NB4 (cell line): ENCODE measurements around the gene ATG12.
"Not testable (repeated sequence)": the region's sequence is repeated elsewhere in the genome, so short reads cannot be mapped to it uniquely, and the experiment has no call there.

ENCODE experiments used
- DNase-seq: peaks from one replicate; pipeline ENCODE4 v3.0.0; 2010; ENCODE audit warnings: low read depth
- H3K4me3 ChIP-seq: one replicate; pipeline ENCODE4 v1.5.1; 2011; ENCODE audit warnings: mild to moderate bottlenecking, low read depth, low read length, moderate library complexity
- MYC ChIP-seq: IDR thresholded peaks from 2 replicates; pipeline ENCODE4 v1.6.1; 2011; ENCODE audit warnings: low read depth, low read length
- POLR2A ChIP-seq: IDR thresholded peaks from 2 replicates; pipeline ENCODE4 v1.6.1; 2011; ENCODE audit warnings: mild to moderate bottlenecking; ENCODE audit not compliant: insufficient read length; ENCODE audit errors: extremely low read depth
- TF ChIP-seq, protein P1 (sequence below): IDR thresholded peaks from 2 replicates; pipeline ENCODE4 v1.6.1; 2011; ENCODE audit warnings: low read depth, low read length
- TF ChIP-seq, protein P2 (sequence below): IDR thresholded peaks from one replicate; pipeline ENCODE4 v1.5.1; 2012; ENCODE audit warnings: low read depth, low read length

ATG12 gene

DNA sequence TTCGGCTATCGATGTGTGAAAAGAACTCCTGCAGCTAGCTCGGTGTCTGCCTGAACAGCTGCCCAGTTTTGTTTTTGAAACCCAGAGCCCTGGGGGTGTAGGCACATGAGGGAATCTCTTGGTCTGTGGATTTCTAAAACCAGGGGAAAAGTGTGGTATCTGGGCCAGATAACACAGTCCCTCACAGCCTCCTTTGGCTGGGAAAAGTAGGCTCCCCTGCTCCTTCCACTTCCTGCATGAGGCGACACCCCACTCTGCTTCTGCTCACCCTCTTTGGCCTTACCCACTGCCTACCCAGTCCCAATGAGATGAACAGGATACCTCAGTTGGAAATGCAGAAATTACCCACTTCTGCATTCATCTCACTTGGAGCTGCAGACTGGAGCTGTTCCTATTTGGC lies 15.4 kb downstream of the ATG12 start:
- no peak for TF ChIP-seq POLR2A
- TF ChIP-seq, protein P1, sequence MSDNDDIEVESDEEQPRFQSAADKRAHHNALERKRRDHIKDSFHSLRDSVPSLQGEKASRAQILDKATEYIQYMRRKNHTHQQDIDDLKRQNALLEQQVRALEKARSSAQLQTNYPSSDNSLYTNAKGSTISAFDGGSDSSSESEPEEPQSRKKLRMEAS = no peak
- no peak for DNase-seq
- H3K4me3 ChIP-seq = no peak overlapping the region

DNA sequence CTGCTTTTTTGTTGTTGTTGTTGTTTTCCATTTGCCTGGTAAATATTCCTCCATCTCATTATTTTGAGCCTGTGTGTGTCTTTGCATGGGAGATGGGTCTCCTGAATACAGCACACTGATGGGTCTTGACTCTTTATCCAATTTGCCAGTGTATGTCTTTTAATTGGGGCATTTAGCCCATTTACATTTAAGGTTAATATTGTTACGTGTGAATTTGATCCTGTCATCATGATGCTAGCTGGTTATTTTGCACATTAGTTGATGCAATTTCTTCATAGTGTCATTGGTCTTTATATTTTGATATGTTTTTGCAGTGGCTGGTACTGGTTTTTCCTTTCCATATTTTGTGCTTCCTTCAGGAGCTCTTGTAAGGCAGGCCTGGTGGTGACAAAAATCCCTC lies 16.4 kb downstream of the ATG12 start:
- DNase-seq, H3K4me3 ChIP-seq: not testable (repeated sequence)

DNA sequence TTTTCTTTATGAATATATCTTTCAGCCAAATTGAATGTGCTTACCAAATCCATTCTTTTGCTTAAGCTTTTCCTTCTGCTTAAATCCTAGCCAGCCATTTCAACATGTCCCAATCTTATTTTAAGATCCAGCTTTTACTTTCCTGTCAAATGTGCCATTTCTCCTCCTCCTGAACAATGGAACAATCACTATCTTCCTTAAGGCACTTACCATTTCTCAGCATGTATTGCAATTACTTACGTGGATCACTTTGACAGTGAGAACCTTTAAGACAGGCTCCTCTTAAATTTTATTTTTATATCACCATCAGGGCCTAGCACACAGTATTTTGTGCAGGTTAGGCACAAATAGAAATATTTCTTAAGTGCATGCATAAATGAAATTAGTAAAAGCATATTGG lies 20.5 kb downstream of the ATG12 start:
- H3K4me3 ChIP-seq = no peak overlapping the region
- DNase-seq = no peak
- TF ChIP-seq POLR2A (no peak), MYC (no peak)
- TF ChIP-seq, protein P1 = no peak
- TF ChIP-seq, protein P2, sequence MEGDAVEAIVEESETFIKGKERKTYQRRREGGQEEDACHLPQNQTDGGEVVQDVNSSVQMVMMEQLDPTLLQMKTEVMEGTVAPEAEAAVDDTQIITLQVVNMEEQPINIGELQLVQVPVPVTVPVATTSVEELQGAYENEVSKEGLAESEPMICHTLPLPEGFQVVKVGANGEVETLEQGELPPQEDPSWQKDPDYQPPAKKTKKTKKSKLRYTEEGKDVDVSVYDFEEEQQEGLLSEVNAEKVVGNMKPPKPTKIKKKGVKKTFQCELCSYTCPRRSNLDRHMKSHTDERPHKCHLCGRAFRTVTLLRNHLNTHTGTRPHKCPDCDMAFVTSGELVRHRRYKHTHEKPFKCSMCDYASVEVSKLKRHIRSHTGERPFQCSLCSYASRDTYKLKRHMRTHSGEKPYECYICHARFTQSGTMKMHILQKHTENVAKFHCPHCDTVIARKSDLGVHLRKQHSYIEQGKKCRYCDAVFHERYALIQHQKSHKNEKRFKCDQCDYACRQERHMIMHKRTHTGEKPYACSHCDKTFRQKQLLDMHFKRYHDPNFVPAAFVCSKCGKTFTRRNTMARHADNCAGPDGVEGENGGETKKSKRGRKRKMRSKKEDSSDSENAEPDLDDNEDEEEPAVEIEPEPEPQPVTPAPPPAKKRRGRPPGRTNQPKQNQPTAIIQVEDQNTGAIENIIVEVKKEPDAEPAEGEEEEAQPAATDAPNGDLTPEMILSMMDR = no peak

DNA sequence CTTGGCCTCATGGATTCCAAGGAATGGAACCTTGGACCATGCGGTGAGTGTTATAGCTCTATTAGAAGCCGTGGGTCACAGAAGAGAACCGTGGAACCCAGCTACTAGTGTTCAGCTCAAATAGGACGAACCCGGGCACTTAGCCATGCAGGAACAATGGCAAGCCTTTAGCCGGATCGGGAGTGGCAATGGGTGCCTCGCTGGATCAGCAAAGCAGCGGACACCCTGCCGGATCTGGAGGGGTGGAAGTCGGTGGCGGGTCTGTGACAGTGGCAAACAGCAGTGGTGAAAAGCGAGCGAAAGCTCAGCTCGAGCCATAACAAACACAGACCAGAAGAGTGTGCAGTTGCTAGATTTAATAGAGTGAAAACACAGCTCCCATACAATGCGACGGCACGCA lies 22.5 kb downstream of the ATG12 start:
- no peak overlapping the region for H3K4me3 ChIP-seq
- TF ChIP-seq POLR2A (no peak), MYC (no peak)
- TF ChIP-seq, protein P1 = no peak
- TF ChIP-seq, protein P2 = no peak
- no peak for DNase-seq

DNA sequence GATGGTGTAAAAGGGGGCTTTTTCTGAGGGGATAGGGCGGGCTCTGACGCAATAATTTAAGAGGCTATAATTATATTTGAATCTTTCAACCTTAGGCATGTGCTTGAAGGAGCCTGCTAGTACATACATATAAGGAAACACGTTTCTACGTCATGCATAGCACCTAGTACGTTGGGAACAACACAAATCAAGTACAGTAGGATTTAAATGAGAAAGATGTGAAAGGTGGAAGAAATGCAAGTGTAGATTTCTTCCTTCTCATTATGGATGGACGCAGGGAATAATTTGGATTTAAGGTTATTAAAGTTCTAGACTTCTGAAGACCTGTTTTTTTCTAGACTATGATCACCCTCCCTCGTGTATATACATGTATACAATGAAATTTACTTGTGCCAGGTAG lies 24.0 kb downstream of the ATG12 start:
- DNase-seq = no peak
- TF ChIP-seq, protein P1 = no peak
- TF ChIP-seq, protein P2 = no peak
- no peak for TF ChIP-seq POLR2A
- TF ChIP-seq MYC = no peak
- H3K4me3 ChIP-seq = no peak overlapping the region

DNA sequence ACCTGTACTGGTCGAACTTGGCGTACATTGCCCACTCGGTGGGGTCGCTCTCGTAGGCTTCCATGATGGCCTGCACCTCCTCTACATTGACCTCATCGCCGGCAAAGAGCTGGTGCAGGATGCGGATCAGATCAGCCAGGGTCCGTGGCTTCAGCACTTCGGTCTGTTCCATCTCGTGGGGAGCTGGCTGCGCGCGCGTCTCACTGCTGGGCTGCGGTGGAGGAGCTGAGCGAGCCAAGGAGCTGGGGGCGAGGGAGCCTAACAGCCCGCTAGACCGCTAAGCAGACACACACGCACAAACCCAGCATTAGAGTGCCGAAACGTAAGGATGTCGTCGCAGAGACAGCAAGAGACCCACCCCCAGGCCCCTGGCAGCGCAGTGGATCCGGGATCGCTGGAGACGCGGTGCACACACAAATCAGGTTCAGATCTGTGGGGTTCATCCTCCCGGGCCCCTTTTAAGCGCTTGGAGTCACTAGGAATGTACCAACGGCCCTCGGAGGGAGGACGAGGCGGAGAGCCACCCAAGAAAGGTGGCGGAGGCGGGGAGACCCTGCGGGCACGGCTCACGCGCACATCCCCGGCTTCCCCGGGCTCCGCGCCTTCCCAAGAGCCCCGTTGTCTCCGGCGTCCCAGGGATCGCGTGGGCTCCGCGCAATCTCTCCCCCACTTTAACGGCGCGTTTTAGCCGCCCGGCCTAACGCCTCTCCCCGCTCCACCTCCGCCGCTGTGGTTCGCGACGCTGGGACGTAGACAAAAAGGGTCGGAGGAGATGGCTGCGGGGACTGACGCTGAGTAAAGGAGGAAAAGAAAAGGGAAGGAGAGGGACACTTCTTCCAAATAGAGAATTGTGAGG lies 24.9 kb downstream of the ATG12 start, which contains the start of gene CDO1:
Gene CDO1, minus strand, starts transcription at position 434 of the 856 bp plus-strand sequence. Its CDS starts 262 bp downstream, at position 172.
- no peak within 1 kb of the TSS for H3K4me3 ChIP-seq
- TF ChIP-seq POLR2A (no peak), MYC (no peak)
- TF ChIP-seq, protein P1 = no peak
- TF ChIP-seq, protein P2 = no peak
- no peak for DNase-seq
